Measurements from ENCODE around the gene PSMC3IP. TPM values are rescaled to one million over a fixed set of nuclear protein-coding genes. Genes with fewer than 3 reads are reported as not detected.
A peak's percentile ranks its signal among the peaks of the same experiment; 100 is the strongest.
"Not testable (repeated sequence)": the region's sequence is repeated elsewhere in the genome, so short reads cannot be mapped to it uniquely, and the experiment has no call there.

Gene PSMC3IP, protein sequence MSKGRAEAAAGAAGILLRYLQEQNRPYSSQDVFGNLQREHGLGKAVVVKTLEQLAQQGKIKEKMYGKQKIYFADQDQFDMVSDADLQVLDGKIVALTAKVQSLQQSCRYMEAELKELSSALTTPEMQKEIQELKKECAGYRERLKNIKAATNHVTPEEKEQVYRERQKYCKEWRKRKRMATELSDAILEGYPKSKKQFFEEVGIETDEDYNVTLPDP
- 14.7 and 17.0 TPM in 2 replicates for total RNA-seq (2014; rRNA removed; shearing (Covaris generic))

DNA sequence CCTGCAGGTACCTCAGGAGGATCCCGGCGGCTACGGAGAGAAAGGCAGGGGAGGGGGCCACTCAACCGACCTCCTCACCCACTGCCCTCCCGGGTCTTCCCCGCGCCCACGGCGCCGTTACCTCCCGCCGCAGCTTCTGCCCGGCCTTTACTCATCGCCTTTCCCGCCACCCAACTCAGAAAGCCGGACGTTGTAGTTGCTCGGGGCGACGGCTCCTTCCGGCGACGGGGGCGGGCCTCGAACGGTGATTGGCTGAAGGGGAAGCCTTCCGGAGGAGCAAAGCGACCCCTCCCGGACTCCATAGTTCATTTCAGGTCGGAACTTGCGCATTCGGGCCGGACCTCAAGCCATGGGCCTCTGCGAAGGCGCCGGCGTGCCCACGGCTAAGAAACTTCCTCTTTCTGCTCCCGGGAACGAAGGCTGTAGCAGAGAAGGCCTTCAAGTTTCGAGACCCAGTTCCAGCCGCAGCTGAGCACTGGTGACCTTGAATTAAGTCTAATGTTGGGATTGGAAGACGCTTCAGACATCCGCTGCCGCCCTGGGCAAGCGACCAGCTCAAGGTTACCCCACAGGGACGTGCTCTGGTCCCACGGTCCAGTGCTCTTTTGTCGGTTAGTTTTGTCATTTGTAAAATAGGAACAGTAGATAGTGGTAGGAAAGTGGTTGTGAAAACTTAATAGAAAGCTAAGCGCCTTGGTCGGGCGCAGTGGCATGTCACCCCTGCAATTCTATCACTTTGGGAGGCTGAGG lies at the start of gene PSMC3IP:
Gene PSMC3IP, minus strand, starts transcription at position 198 of the 750 bp plus-strand sequence. Its CDS starts 43 bp downstream, at position 155.
- DNase-seq, result peak; percentile 99
- Histone ChIP-seq H3K27me3 (ENCODE audit: control insufficient read depth, insufficient read depth, low read length) (no peaks in the 10 kb centered on the region), H3K4me3 (ENCODE audit: insufficient read depth, low read depth, low read length) (peak within 1 kb of the TSS; percentile 94), H3K36me3 (replicated peaks; ENCODE audit: control insufficient read depth, insufficient read depth, low read length) (peaks cover 33% of the 10 kb centered on the region)

DNA sequence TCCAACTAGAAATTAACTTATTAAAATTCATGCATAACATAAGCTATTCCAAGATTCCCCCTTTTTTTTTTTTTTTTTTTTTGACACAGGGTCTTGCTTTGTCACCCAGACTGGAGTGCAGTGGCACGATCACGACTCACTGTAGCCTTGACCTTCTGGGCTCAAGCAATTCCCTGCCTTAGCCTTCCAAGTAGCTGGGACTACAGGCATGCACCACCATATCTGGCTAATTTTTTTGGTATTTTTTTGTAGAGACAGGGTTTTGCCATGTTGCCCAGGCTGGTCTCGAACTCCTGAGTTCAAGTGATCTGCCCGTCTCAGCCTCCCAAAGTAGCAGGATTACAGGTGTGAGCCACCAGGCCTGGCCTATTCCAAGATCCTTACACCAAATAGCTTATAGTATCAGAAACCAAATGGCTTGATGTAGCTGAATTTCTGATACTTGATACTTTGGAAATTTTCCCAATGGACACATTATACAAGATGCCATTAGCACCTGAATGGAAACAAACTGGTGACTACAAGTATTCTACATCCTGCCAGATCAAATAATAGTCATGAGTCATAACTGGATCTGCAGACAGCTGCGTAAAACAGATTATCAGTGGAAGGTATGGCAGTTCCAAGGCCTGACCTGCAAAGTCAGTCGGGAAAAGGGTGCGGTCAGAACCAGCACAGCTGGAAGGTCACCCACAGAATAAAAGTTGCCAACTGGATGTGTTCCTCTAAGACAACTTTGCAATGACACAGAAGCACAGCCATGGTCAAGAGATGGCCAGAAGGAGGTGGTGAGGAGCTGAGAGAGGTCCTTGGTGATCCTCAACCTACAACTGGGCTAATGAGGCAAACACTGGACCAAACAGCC lies 46.4 kb upstream of the PSMC3IP start:
- no peak for DNase-seq
- H3K4me3 ChIP-seq (ENCODE audit: insufficient read depth, low read depth, low read length), result no peak overlapping the region
- no peaks in the 10 kb centered on the region for H3K36me3 ChIP-seq (replicated peaks; ENCODE audit: control insufficient read depth, insufficient read depth, low read length)
- no peaks in the 10 kb centered on the region for H3K27me3 ChIP-seq (ENCODE audit: control insufficient read depth, insufficient read depth, low read length)

DNA sequence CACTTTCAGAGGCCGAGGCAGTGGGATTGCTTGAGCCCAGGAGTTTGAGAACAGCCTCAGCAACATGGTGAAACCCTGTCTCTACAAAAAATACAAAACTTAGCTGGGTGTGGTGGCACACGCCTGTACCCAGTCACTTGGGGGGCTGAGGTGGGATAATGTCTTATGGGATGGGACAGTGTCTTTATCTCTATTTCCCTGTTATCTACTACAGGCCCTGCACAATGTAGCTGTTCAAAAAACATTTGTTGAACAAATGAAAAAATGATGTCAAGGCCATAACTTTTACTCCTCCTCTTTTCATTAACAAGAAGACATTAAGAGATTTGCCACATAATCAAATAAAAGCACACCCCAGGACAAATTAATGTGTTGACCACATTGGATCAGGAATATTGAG lies 45.7 kb upstream of the PSMC3IP start:
- H3K36me3 ChIP-seq (replicated peaks; ENCODE audit: control insufficient read depth, insufficient read depth, low read length), result no peaks in the 10 kb centered on the region
- no peak for DNase-seq
- H3K27me3 ChIP-seq (ENCODE audit: control insufficient read depth, insufficient read depth, low read length), result no peaks in the 10 kb centered on the region
- no peak overlapping the region for H3K4me3 ChIP-seq (ENCODE audit: insufficient read depth, low read depth, low read length)

DNA sequence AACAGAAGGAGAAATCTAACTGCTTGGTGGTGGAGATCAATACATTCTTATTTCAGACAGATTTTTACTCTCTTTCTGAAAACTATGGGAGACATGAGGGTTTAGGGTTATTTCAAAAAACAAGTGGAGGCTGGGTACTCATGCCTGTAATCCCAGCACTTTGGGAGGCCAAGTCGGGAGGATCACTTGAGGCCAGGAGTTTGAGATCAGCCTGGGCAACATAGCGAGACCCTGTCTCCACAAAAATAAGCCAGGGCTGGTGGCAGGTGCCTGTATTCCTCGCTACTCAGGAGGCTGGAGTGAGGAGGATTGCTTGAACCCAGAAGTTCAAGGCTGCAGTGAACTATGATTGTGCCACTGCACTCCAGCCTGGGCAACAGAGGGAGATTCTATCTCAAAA lies 44.5 kb upstream of the PSMC3IP start:
- not testable (repeated sequence) for DNase-seq; H3K36me3 ChIP-seq (replicated peaks; ENCODE audit: control insufficient read depth, insufficient read depth, low read length); H3K4me3 ChIP-seq (ENCODE audit: insufficient read depth, low read depth, low read length); H3K27me3 ChIP-seq (ENCODE audit: control insufficient read depth, insufficient read depth, low read length)

DNA sequence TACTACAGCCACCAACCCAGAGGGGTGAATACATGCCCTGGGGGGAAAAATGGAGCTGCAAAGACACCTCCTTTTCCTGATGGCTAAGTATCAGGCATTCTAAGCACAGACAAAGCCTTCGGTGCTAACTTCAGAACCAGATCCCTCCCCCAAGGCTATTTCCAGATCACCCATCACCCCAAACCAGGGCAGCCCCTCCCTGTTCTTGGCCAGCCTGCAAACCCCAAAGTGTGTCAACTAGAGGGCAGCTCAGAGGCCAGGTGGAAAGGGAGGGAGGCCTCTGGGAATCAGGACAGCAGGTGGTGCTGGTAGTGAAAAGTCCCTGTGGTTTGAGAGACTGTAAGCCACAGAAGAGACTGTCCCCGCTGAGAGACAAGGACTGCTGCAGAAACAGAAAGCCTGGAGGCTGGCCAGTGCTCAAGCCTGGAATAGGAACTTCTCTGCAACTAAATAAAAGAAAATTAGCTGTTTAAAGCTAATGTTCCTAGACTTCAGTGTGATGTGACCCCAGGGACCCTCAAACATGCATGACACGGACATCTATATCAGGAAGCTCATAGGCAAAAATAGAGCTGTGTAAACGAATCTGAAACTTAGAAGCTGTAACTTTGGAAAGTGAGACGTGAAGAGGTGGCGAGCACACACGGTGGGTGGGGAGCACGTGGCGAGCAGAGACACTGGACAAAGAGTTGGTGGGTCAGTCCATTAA lies 41.1 kb upstream of the PSMC3IP start:
- peak; percentile 86 for DNase-seq
- Histone ChIP-seq H3K36me3 (replicated peaks; ENCODE audit: control insufficient read depth, insufficient read depth, low read length) (peaks cover 16% of the 10 kb centered on the region), H3K27me3 (ENCODE audit: control insufficient read depth, insufficient read depth, low read length) (no peaks in the 10 kb centered on the region), H3K4me3 (ENCODE audit: insufficient read depth, low read depth, low read length) (no peak overlapping the region)

DNA sequence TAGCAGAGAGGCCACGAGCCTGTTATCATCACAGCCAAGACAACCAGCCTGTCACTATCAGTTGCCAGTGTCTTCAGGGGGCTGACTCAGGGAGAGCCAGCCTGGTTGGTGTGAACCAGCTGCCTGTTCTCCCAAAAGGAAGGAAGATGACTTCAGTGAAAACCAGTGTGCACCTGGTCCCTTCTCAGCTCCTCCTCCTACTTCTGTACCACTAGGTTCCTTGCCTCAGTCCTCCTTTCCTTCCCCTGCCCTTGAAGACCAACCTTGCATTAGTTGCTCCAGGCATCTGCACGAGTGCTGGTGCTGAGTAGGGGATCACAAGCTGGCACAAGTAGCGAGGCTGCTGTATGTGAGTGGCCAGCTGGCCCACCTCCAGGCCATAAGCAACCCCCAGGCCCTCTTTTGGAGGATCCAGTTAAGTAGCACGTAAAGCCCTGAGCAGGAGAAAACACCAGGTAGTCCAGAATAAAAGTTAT lies 40.5 kb upstream of the PSMC3IP start:
- peaks cover 17% of the 10 kb centered on the region for H3K36me3 ChIP-seq (replicated peaks; ENCODE audit: control insufficient read depth, insufficient read depth, low read length)
- DNase-seq, result no peak
- H3K27me3 ChIP-seq (ENCODE audit: control insufficient read depth, insufficient read depth, low read length), result no peaks in the 10 kb centered on the region
- no peak overlapping the region for H3K4me3 ChIP-seq (ENCODE audit: insufficient read depth, low read depth, low read length)

DNA sequence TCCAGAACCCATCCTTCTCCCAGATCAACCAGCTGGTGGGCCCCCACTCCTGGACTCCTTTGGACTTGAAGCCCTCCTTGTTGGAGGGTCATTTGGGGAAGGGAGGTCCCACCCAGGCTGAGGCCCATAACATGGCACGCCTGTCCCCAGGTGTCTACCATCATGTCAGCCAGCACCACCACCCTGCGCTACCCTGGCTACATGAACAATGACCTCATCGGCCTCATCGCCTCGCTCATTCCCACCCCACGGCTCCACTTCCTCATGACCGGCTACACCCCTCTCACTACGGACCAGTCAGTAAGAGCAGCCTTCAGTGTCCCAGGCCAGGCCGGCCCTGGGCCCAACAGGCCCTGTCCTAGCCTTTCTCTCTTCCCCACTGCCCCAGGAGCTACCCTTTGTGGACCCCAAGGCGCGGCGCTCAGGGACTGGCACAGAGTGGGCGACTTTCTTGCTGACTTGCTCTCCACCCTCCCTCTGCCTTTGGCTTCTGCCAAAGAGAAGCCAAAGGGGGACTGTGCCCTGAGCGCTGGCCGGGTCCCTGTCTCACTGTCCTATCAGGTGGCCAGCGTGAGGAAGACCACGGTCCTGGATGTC lies 36.3 kb upstream of the PSMC3IP start:
- Histone ChIP-seq H3K4me3 (ENCODE audit: insufficient read depth, low read depth, low read length) (no peak overlapping the region), H3K36me3 (replicated peaks; ENCODE audit: control insufficient read depth, insufficient read depth, low read length) (peaks cover 31% of the 10 kb centered on the region)
- DNase-seq, result no peak

DNA sequence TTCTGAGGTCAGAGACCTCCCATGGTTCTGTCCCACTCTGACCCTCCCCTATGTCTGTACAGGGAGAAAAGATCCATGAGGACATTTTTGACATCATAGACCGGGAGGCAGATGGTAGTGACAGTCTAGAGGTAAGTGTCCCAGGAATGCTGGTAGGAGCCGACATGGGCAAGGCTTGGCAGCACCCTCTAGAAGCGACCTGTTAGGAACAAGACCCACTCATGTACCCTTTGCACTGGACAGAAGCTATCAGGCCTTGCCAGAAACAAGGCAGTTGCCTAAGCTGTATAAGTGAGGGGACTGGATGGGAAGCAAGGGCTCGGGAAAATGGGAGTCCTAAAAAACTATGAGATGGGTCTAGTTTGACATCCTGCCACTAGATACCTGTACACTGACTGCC lies 34.5 kb upstream of the PSMC3IP start:
- H3K36me3 ChIP-seq (replicated peaks; ENCODE audit: control insufficient read depth, insufficient read depth, low read length), result peaks cover 31% of the 10 kb centered on the region
- no peaks in the 10 kb centered on the region for H3K27me3 ChIP-seq (ENCODE audit: control insufficient read depth, insufficient read depth, low read length)
- DNase-seq, result no peak
- H3K4me3 ChIP-seq (ENCODE audit: insufficient read depth, low read depth, low read length), result no peak overlapping the region

More for the DNA sequence above, 36.3 kb upstream of the PSMC3IP start:
- no peaks in the 10 kb centered on the region for H3K27me3 ChIP-seq (ENCODE audit: control insufficient read depth, insufficient read depth, low read length)

DNA sequence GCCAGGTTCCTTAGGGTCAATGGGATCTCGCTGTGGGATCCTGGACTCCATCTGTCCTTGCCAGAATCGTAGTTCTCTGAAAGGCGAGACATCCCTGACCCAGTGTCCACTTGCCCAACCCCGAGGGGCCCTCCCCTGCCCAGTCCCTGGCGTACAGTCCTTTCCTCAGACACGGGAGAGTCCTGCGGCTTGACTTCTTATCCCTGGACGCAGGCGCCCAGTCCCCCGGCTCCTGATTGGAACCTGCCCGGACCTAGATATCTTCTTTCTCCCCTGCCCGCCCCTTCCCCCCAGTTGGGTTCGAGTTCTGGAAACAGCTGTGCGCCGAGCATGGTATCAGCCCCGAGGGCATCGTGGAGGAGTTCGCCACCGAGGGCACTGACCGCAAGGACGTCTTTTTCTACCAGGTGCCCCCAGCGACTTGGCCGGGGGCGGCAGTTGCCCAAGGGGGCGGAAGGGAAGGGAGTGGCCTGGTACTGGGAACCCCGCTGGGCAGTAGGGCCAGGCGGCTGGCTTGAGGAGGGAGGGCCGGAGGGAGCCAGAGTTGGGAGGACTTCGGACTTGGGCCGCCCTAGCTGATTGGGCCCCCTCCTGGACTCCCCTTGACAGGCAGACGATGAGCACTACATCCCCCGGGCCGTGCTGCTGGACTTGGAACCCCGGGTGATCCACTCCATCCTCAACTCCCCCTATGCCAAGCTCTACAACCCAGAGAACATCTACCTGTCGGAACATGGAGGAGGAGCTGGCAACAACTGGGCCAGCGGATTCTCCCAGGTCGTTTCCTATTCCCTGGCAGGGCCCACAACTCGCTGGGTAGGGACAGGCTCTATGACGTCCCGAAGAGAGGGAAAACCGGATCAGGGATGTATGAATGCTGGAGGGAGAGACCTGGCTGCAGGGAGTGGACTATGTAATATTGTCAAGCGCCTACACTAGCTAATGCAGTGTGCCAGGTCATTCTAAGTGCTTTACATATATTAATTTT lies 32.6 kb upstream of the PSMC3IP start:
- Histone ChIP-seq H3K4me3 (ENCODE audit: insufficient read depth, low read depth, low read length) (peak overlapping the region; percentile 99), H3K36me3 (replicated peaks; ENCODE audit: control insufficient read depth, insufficient read depth, low read length) (peaks cover 26% of the 10 kb centered on the region)
- DNase-seq, result peak; percentile 79
- not testable (repeated sequence) for H3K27me3 ChIP-seq (ENCODE audit: control insufficient read depth, insufficient read depth, low read length)

DNA sequence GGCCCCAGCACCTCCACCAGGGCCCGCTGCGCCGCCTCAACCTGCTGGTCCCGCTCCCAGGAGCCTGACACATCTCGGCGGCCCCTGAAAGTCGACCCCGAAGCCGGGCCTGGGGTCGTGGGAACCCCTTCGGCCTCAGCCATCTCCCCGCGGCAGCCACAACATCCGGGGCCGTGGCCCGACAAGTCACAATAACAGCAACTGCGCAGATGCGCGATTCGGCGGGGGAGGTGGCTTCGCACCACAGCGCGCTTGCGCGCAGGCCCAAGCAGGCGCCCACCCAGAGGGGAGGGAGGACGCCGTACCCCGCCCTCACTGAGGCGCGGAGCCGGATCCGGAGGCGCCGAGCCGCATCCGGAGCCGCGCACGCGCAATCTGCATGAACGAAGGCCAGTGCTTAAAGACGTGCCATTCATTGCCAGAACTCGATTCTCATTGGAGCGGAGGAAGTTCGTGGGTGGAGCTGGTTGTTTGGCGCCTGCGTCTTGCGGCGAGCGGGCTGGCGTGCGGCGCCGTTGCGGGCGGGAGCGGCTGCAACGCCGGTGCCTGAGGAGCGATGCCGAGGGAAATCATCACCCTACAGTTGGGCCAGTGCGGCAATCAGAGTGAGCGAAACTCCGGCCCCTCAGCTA lies 31.8 kb upstream of the PSMC3IP start, which contains the start of the genes RETREG3 and TUBG1:
Gene RETREG3, minus strand, starts transcription at position 193 of the 632 bp plus-strand sequence. Its CDS starts 50 bp downstream, at position 143.
Gene TUBG1, plus strand, starts transcription at position 502 of the 632 bp plus-strand sequence. Its CDS starts 55 bp downstream, at position 557.
- no peaks in the 10 kb centered on the region for H3K27me3 ChIP-seq (ENCODE audit: control insufficient read depth, insufficient read depth, low read length)
- peak within 1 kb of the TSS; percentile 99 for H3K4me3 ChIP-seq (ENCODE audit: insufficient read depth, low read depth, low read length)
- DNase-seq, result peak; percentile 100
- H3K36me3 ChIP-seq (replicated peaks; ENCODE audit: control insufficient read depth, insufficient read depth, low read length), result peaks cover 19% of the 10 kb centered on the region

DNA sequence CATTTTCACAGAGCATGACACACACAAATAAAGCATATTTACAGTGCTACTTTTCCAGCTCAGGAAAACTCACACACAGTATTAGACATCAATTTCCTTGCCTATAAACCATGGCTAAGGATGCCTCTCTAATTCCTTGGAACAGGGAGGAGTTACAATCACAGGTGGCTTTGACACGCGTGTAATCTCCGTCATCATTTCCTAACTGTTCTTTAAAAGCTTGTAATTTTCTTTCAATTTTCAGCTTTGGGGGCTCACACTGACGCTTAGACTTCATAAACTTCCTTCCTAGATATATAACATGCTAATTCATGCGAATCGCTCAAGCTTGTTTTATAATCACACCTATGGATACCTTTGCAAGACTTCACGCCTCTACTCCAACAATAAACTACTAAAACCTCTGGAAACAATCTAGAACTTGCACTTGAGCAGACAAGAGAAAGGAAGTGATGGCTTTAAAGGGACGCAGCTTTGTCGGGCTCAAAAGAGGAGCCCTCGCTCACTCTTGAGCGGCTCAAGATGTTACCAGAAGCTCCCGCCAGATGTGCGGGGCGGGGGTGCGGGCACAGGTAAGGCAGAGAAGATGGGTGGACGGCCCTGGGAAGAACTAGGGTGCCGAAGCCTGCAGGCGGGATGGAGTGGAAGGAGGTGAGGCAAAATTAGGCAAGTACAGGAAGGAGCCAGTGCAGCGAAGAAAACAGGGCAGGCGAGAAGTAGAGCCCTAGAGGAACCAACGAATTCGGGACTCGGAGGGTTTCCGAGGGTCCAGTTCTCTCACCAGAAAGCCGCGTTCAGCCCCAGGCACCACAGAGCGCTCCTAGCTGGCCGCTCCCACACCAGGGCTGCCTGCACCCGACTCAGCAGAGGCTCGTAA lies 31.0 kb upstream of the PSMC3IP start:
- DNase-seq, result no peak
- Histone ChIP-seq H3K36me3 (replicated peaks; ENCODE audit: control insufficient read depth, insufficient read depth, low read length) (peaks cover 15% of the 10 kb centered on the region), H3K4me3 (ENCODE audit: insufficient read depth, low read depth, low read length) (peak overlapping the region; percentile 97), H3K27me3 (ENCODE audit: control insufficient read depth, insufficient read depth, low read length) (no peaks in the 10 kb centered on the region)

DNA sequence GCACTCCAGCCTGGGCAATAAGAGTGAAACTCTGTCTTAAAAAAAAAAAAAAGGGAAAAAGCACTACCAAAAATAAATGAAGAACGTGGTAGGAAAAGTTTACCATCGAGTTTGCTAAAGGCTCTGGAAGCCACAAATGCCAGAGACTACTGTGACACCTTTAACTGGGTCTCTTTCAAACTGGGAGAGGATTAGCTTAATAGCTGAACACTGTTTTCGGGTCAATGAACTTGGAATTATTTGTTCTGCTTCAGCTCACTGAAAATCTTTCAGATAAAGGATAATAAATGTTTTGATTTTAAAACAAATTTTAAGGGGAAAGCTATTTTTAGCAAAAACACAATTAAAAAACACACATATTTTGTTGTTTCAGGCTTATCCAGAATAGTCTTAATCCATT lies 30.2 kb upstream of the PSMC3IP start:
- Histone ChIP-seq H3K36me3 (replicated peaks; ENCODE audit: control insufficient read depth, insufficient read depth, low read length) (peaks cover 12% of the 10 kb centered on the region), H3K27me3 (ENCODE audit: control insufficient read depth, insufficient read depth, low read length) (no peaks in the 10 kb centered on the region), H3K4me3 (ENCODE audit: insufficient read depth, low read depth, low read length) (no peak overlapping the region)
- no peak for DNase-seq

Data from H7 (cell line).